OCI-LY7 (cell line): ENCODE results near the gene HSF2BP. TPM values are rescaled to one million over a fixed set of nuclear protein-coding genes. Genes with fewer than 3 reads are reported as not detected.
"Not testable (repeated sequence)": the region's sequence is repeated elsewhere in the genome, so short reads cannot be mapped to it uniquely, and the experiment has no call there.

Source experiments
- BruUV-seq: library from RNA; stranded (reverse); fragments of 400-500 nt; replicated peaks from 2 replicates; lab custom pipeline; 2021; lab: Mats Ljungman, UMichigan
- CTCF ChIA-PET: fragments of 300-600 bp; sonication (Branson Sonifier 250); formaldehyde crosslinking; loops from one replicate; lab custom pipeline; 2022; ENCODE audit warnings: antibody characterized with exemption; ENCODE audit not compliant: unreplicated experiment; lab: Charles Lee
- POLR2A ChIA-PET: fragments of 300-600 bp; sonication (Branson Sonifier 250); formaldehyde crosslinking; loops from one replicate; lab custom pipeline; 2022; ENCODE audit warnings: antibody characterized with exemption; lab: Charles Lee
- DNase-seq: peaks from one replicate; pipeline ENCODE4 v3.0.0-alpha.2; 2015; ENCODE audit warnings: low spot score
- H2AFZ ChIP-seq: fragments of 200-600 bp; sonication (generic), shearing (Covaris generic); 2 replicates; pipeline ENCODE4 v1.6.1; 2014; ENCODE audit warnings: mild to moderate bottlenecking, antibody characterized with exemption, low read length, moderate library complexity
- H3K27ac ChIP-seq: fragments of 200-600 bp; sonication (generic); 2 replicates; pipeline ENCODE4 v1.5.1; 2014; ENCODE audit warnings: mixed run types, low read depth, mild to moderate bottlenecking, moderate library complexity, low read length, inconsistent platforms; ENCODE audit not compliant: poor library complexity, severe bottlenecking
- H3K36me3 ChIP-seq: fragments of 200-600 bp; sonication (generic); 2 replicates; pipeline ENCODE4 v1.6.1; 2014; ENCODE audit warnings: mild to moderate bottlenecking, antibody characterized with exemption, low read length, moderate library complexity, mixed read lengths; ENCODE audit not compliant: insufficient read depth
- H3K4me1 ChIP-seq: fragments of 200-600 bp; sonication (generic); 2 replicates; pipeline ENCODE4 v1.5.1; 2014; ENCODE audit warnings: mild to moderate bottlenecking, low read length; ENCODE audit not compliant: insufficient read depth, poor library complexity, severe bottlenecking
- H3K4me2 ChIP-seq: fragments of 200-600 bp; sonication (generic); 2 replicates; pipeline ENCODE4 v1.6.1; 2014; ENCODE audit warnings: mild to moderate bottlenecking, low read length
- H3K4me3 ChIP-seq: fragments of 200-600 bp; sonication (generic); 2 replicates; pipeline ENCODE4 v1.5.1; 2014; ENCODE audit warnings: mild to moderate bottlenecking, low read depth, low read length; ENCODE audit not compliant: poor library complexity, severe bottlenecking
- H3K79me2 ChIP-seq: fragments of 200-600 bp; sonication (generic); 2 replicates; pipeline ENCODE4 v1.6.1; 2016; ENCODE audit warnings: low read depth, mild to moderate bottlenecking, low read length, moderate library complexity, mixed read lengths; ENCODE audit not compliant: insufficient read depth
- H3K9me2 ChIP-seq: fragments of 200-600 bp; sonication (generic); 2 replicates; pipeline ENCODE4 v1.6.1; 2016; ENCODE audit warnings: mild to moderate bottlenecking, low read length, mixed read lengths; ENCODE audit not compliant: insufficient read depth
- H3K9me3 ChIP-seq: fragments of 200-600 bp; sonication (generic); 2 replicates; pipeline ENCODE4 v1.6.1; 2014; ENCODE audit warnings: mild to moderate bottlenecking, mixed run types, low read length, mixed read lengths
- H4K20me1 ChIP-seq: fragments of 200-600 bp; sonication (generic); 2 replicates; pipeline ENCODE4 v1.6.1; 2014; ENCODE audit warnings: mild to moderate bottlenecking, antibody characterized with exemption, low read length, moderate library complexity, mixed read lengths; ENCODE audit not compliant: insufficient read depth
- intact Hi-C: fragments of 100-400 bp; cut with micrococcal nuclease; formaldehyde crosslinking; loops from one replicate; pipeline ENCODE4 v1.10.0; 2022; ENCODE audit not compliant: unreplicated experiment
- microRNA-seq: library from miRNA; unstranded; fragments of <30 nt; microRNA quantifications from one replicate; pipeline ENCODE4 v1.2.0, GENCODE V29; 2022; ENCODE audit warnings: borderline replicate concordance
- small RNA-seq: library from RNA; depleted of rRNA; stranded (forward); fragments of <200 nt; gene quantifications from one replicate; pipeline ENCODE3, GENCODE V24; 2014
- total RNA-seq, 2 experiments: library from RNA; depleted of rRNA in 1 of 2; stranded (reverse); fragments of >200 nt in 1 of 2; shearing (Covaris generic) in 1 of 2; gene quantifications; 2 replicates each; pipeline ENCODE4 v1.2.3, GENCODE V29; 2014 to 2022

Gene HSF2BP
- total RNA-seq, 2 experiments from 2014 or later = 3.5 to 5.1 TPM

- BruUV-seq, H3K9me2 ChIP-seq, POLR2A ChIA-PET, CTCF ChIA-PET, H3K4me3 ChIP-seq, intact Hi-C loops, H2AFZ ChIP-seq, H3K4me1 ChIP-seq, H3K79me2 ChIP-seq, H3K9me3 ChIP-seq, H3K27ac ChIP-seq, H3K36me3 ChIP-seq, H3K4me2 ChIP-seq, DNase-seq, H4K20me1 ChIP-seq: not testable (repeated sequence)
These were observed 165.8 kb downstream of the HSF2BP start for GRCh38 chr21:43493471-43493870.

- H3K9me3 ChIP-seq, H3K79me2 ChIP-seq, H3K9me2 ChIP-seq, H2AFZ ChIP-seq, H3K27ac ChIP-seq, H3K4me2 ChIP-seq, POLR2A ChIA-PET, intact Hi-C loops, H4K20me1 ChIP-seq, H3K4me3 ChIP-seq, BruUV-seq, H3K4me1 ChIP-seq, DNase-seq, H3K36me3 ChIP-seq, CTCF ChIA-PET: not testable (repeated sequence)
These were observed 171.1 kb downstream of the HSF2BP start for GRCh38 chr21:43488235-43488634.

GRCh38 chr21:43486051-43486450 lies 173.2 kb downstream of the HSF2BP start:
- H2AFZ ChIP-seq, H3K4me1 ChIP-seq, H3K9me2 ChIP-seq, intact Hi-C loops, BruUV-seq, H3K9me3 ChIP-seq, H3K27ac ChIP-seq, H4K20me1 ChIP-seq, H3K36me3 ChIP-seq, CTCF ChIA-PET, POLR2A ChIA-PET, H3K79me2 ChIP-seq, H3K4me3 ChIP-seq, H3K4me2 ChIP-seq, DNase-seq: not testable (repeated sequence)

GRCh38 chr21:43485016-43485415 lies 174.3 kb downstream of the HSF2BP start:
- not testable (repeated sequence) for BruUV-seq

GRCh38 chr21:43479197-43479596 lies 180.1 kb downstream of the HSF2BP start:
- H2AFZ ChIP-seq, BruUV-seq, H3K27ac ChIP-seq, H4K20me1 ChIP-seq, H3K79me2 ChIP-seq, POLR2A ChIA-PET, H3K9me2 ChIP-seq, H3K36me3 ChIP-seq, H3K4me1 ChIP-seq, H3K4me3 ChIP-seq, intact Hi-C loops, DNase-seq, H3K4me2 ChIP-seq, H3K9me3 ChIP-seq, CTCF ChIA-PET: not testable (repeated sequence)

More at GRCh38 chr21:43485016-43485415, 174.3 kb downstream of the HSF2BP start:
- H3K9me3 ChIP-seq, POLR2A ChIA-PET, H4K20me1 ChIP-seq, DNase-seq, intact Hi-C loops, H3K4me3 ChIP-seq, H2AFZ ChIP-seq, H3K36me3 ChIP-seq, H3K9me2 ChIP-seq, H3K79me2 ChIP-seq, H3K4me2 ChIP-seq, H3K4me1 ChIP-seq, CTCF ChIA-PET, H3K27ac ChIP-seq: not testable (repeated sequence)

Small RNA genes within 50 kb of the gene (microRNA-seq; reads per million reads assigned to microRNA genes)
- not detected for gene MIR6070

Small RNA genes within 50 kb of the gene (small RNA-seq; reads per million reads assigned to genes)
- gene MIR6070 = not detected

Other genes starting within 250 kb of the HSF2BP start
- gene SIK1, start 232.4 kb downstream of the HSF2BP start, total RNA-seq (2014; rRNA removed; shearing (Covaris generic)) = 0.41 and 1.2 TPM in 2 replicates
- gene SIK1, start 232.4 kb downstream of the HSF2BP start, total RNA-seq (2022) = 4.6 and 5.5 TPM in 2 replicates
- gene RRP1B, start 72 bp upstream of the HSF2BP start, total RNA-seq (2014; rRNA removed; shearing (Covaris generic)) = 53.4 and 58.6 TPM in 2 replicates
- 67.6 and 74.5 TPM in 2 replicates for gene RRP1B, start 72 bp upstream of the HSF2BP start, total RNA-seq (2022)
- gene PDXK, start 59.6 kb upstream of the HSF2BP start, total RNA-seq (2014; rRNA removed; shearing (Covaris generic)) = 32.8 and 37.5 TPM in 2 replicates
- gene PDXK, start 59.6 kb upstream of the HSF2BP start, total RNA-seq (2022) = 67.0 and 80.2 TPM in 2 replicates
- gene CSTB, start 116.8 kb upstream of the HSF2BP start, total RNA-seq (2014; rRNA removed; shearing (Covaris generic)) = 12.5 and 15.6 TPM in 2 replicates
- 26.7 and 33.3 TPM in 2 replicates for gene CSTB, start 116.8 kb upstream of the HSF2BP start, total RNA-seq (2022)
- gene RRP1, start 130.1 kb upstream of the HSF2BP start, total RNA-seq (2014; rRNA removed; shearing (Covaris generic)) = 45.2 and 50.3 TPM in 2 replicates
- gene RRP1, start 130.1 kb upstream of the HSF2BP start, total RNA-seq (2022) = 46.1 and 55.0 TPM in 2 replicates
- gene AGPAT3, start 205.7 kb upstream of the HSF2BP start, total RNA-seq (2014; rRNA removed; shearing (Covaris generic)) = 9.2 and 10.3 TPM in 2 replicates
- gene AGPAT3, start 205.7 kb upstream of the HSF2BP start, total RNA-seq (2022) = 27.0 and 33.4 TPM in 2 replicates